MM.1S (cell line): ENCODE measurements around the gene DGCR8.

Experiments used
- DNase-seq: peaks from one replicate; pipeline ENCODE4 v3.0.0-alpha.2; 2015
- H2AFZ ChIP-seq: fragments of 300-600 bp; sonication (generic); 2 replicates; pipeline ENCODE4 v1.6.0; 2016; ENCODE audit warnings: antibody characterized with exemption, low read length
- H3F3A ChIP-seq: fragments of 300-600 bp; sonication (generic); 2 replicates; pipeline ENCODE4 v1.6.1; 2016; ENCODE audit warnings: mild to moderate bottlenecking, antibody characterized with exemption, low read length, moderate library complexity, mixed read lengths; ENCODE audit not compliant: insufficient read depth
- H3K27ac ChIP-seq: fragments of 300-600 bp; sonication (generic); 2 replicates; pipeline ENCODE4 v1.5.1; 2016; ENCODE audit warnings: mild to moderate bottlenecking, low read length
- H3K27me3 ChIP-seq: fragments of 300-600 bp; sonication (generic); replicated peaks from 2 replicates; pipeline ENCODE4 v1.6.0; 2016; ENCODE audit warnings: low read length; ENCODE audit not compliant: insufficient read depth
- H3K36me3 ChIP-seq: fragments of 300-600 bp; sonication (generic); replicated peaks from 2 replicates; pipeline ENCODE4 v1.6.1; 2016; ENCODE audit warnings: mild to moderate bottlenecking, low read length, mixed read lengths; ENCODE audit not compliant: insufficient read depth
- H3K4me1 ChIP-seq: fragments of 300-600 bp; sonication (generic); 2 replicates; pipeline ENCODE4 v1.6.1; 2016; ENCODE audit warnings: low read length, mixed read lengths
- H3K4me2 ChIP-seq: fragments of 300-600 bp; sonication (generic); 2 replicates; pipeline ENCODE4 v1.6.0; 2016; ENCODE audit warnings: low read depth, low read length
- H3K4me3 ChIP-seq: fragments of 300-600 bp; sonication (generic); 2 replicates; pipeline ENCODE4 v1.5.1; 2016; ENCODE audit warnings: low read length, mixed read lengths
- H3K79me2 ChIP-seq: fragments of 300-600 bp; sonication (generic); 2 replicates; pipeline ENCODE4 v1.6.1; 2016; ENCODE audit warnings: mixed run types, low read length, mixed read lengths
- H3K9ac ChIP-seq: fragments of 300-600 bp; sonication (generic); 2 replicates; pipeline ENCODE4 v1.6.1; 2016; ENCODE audit warnings: low read length, mixed read lengths
- H3K9me2 ChIP-seq: fragments of 300-600 bp; sonication (generic); replicated peaks from 2 replicates; pipeline ENCODE4 v1.6.1; 2016; ENCODE audit warnings: mild to moderate bottlenecking, low read length, mixed read lengths; ENCODE audit not compliant: insufficient read depth
- H3K9me3 ChIP-seq: fragments of 300-600 bp; sonication (generic); replicated peaks from 2 replicates; pipeline ENCODE4 v1.6.1; 2016; ENCODE audit warnings: mild to moderate bottlenecking, low read length, mixed read lengths; ENCODE audit not compliant: insufficient read depth
- H4K20me1 ChIP-seq: fragments of 300-600 bp; sonication (generic); 2 replicates; pipeline ENCODE4 v1.6.1; 2016; ENCODE audit warnings: mild to moderate bottlenecking, low read length, moderate library complexity, mixed read lengths; ENCODE audit not compliant: insufficient read depth
- CTCF ChIP-seq: fragments of 300-600 bp; sonication (generic); IDR thresholded peaks from 2 replicates; pipeline ENCODE4 v1.5.1; 2016; ENCODE audit warnings: antibody characterized with exemption, low read length, mixed read lengths
- EZH2 ChIP-seq: fragments of 300-600 bp; sonication (generic); optimal IDR thresholded peaks from 2 replicates; pipeline ENCODE3; 2017; ENCODE audit warnings: low read depth, mild to moderate bottlenecking, antibody characterized with exemption, low read length, mixed read lengths
- EZH2phosphoT487 ChIP-seq: fragments of 300-600 bp; sonication (generic); IDR thresholded peaks from 2 replicates; pipeline ENCODE4 v1.6.1; 2018; ENCODE audit warnings: antibody characterized with exemption, low read length

DGCR8 gene

GRCh38 chr22:20121856-20122415 is 41.9 kb downstream of the DGCR8 start:
- no peak for TF ChIP-seq CTCF
- TF ChIP-seq EZH2phosphoT487 = no peak
- no peak for TF ChIP-seq EZH2
- DNase-seq = no peak
- no peak overlapping the region for H3K9ac ChIP-seq
- no peaks in the 10 kb centered on the region for H3K27me3 ChIP-seq
- peaks cover 72% of the 10 kb centered on the region for H3K79me2 ChIP-seq
- no peak overlapping the region for H3K4me2 ChIP-seq
- peaks cover 27% of the 10 kb centered on the region for H4K20me1 ChIP-seq
- H3K9me3 ChIP-seq = no peaks in the 10 kb centered on the region
- H2AFZ ChIP-seq = no peak overlapping the region
- peaks cover 10% of the 10 kb centered on the region; the same call in 1 of the 2 replicates for H3K36me3 ChIP-seq
- no peaks in the 10 kb centered on the region for H3F3A ChIP-seq
- no peaks in the 10 kb centered on the region for H3K9me2 ChIP-seq
- H3K4me1 ChIP-seq = peaks cover 8% of the 10 kb centered on the region
- no peak overlapping the region for H3K4me3 ChIP-seq
- no peak overlapping the region for H3K27ac ChIP-seq

- no peak overlapping the region for H2AFZ ChIP-seq
- H3K27me3 ChIP-seq = no peaks in the 10 kb centered on the region
- H3F3A ChIP-seq = peaks cover 11% of the 10 kb centered on the region
- peaks cover 10% of the 10 kb centered on the region; the same call in 1 of the 2 replicates for H3K36me3 ChIP-seq
- H3K9me3 ChIP-seq = no peaks in the 10 kb centered on the region
- no peak for DNase-seq
- H3K4me2 ChIP-seq = no peak overlapping the region
- peaks cover 27% of the 10 kb centered on the region for H4K20me1 ChIP-seq
- no peaks in the 10 kb centered on the region for H3K9me2 ChIP-seq
- H3K4me1 ChIP-seq = peaks cover 8% of the 10 kb centered on the region
- no peak overlapping the region for H3K27ac ChIP-seq
- peaks cover 63% of the 10 kb centered on the region for H3K79me2 ChIP-seq
- TF ChIP-seq EZH2phosphoT487 = no peak
- no peak for TF ChIP-seq EZH2
- TF ChIP-seq CTCF = no peak
- H3K4me3 ChIP-seq = no peak overlapping the region
- no peak overlapping the region for H3K9ac ChIP-seq
These were observed 43.5 kb downstream of the DGCR8 start for GRCh38 chr22:20123366-20124082.

GRCh38 chr22:20124083-20124787 is 44.2 kb downstream of the DGCR8 start:
- Histone ChIP-seq H3K4me3 (no peak overlapping the region), H3K9ac (no peak overlapping the region), H3K4me1 (peaks cover 1% of the 10 kb centered on the region), H2AFZ (no peak overlapping the region), H3K9me2 (no peaks in the 10 kb centered on the region), H4K20me1 (peaks cover 27% of the 10 kb centered on the region), H3F3A (peaks cover 19% of the 10 kb centered on the region), H3K9me3 (no peaks in the 10 kb centered on the region), H3K4me2 (no peak overlapping the region), H3K36me3 (peaks cover 10% of the 10 kb centered on the region; the same call in 1 of the 2 replicates), H3K79me2 (peaks cover 55% of the 10 kb centered on the region), H3K27ac (no peak overlapping the region), H3K27me3 (no peaks in the 10 kb centered on the region)
- DNase-seq = no peak
- no peak for TF ChIP-seq CTCF
- TF ChIP-seq EZH2 = no peak
- no peak for TF ChIP-seq EZH2phosphoT487
